DMS79 (cell line): ENCODE measurements around the gene CHAC2.
"Not testable (repeated sequence)": the region's sequence is repeated elsewhere in the genome, so short reads cannot be mapped to it uniquely, and the experiment has no call there.

Experiments
- DNase-seq: peaks from one replicate; lab custom pipeline; 2025; lab: John Stamatoyannopoulos, UW

The CHAC2 gene

DNA sequence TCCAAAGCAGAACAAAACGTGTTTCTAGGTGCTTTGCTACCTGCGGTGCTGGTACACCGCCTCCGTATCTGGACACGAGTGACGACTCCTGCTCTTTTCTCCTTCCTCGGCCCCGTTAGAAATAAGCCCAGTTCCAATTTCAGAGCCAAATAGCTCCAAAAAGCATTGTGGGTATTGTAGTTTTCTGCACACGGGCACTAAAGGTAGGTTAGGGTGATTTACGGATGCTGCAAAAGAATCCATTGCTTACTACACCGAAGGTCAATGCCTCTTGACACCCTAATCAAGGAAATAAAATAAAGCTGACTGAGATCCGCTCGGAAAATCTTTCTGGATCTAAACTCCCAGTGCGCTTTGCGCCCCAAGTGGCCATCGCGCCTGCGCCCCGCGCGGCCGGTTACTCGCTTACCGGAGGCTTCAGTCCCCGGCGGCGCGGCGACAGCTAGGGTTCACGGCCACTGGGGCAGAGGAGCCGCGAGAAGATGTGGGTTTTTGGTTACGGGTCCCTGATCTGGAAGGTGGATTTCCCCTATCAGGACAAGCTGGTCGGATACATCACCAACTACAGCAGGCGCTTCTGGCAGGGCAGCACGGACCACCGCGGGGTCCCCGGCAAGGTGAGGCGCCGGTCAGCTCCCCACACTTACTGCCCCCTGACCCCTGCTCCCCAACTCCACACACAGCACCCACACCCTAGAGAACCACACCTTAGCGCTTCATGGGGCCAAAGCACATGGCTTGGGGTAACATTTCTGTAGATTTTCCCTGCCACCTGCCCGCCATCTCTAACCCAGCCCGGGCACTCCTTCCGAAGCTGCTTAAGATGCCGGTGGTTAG, at the start of gene CHAC2:
Gene CHAC2 (plus strand): TSS at position 400 of the 837 bp plus-strand sequence. CDS start 83 bp downstream, at position 483.
- DNase-seq = peak; percentile 84

DNA sequence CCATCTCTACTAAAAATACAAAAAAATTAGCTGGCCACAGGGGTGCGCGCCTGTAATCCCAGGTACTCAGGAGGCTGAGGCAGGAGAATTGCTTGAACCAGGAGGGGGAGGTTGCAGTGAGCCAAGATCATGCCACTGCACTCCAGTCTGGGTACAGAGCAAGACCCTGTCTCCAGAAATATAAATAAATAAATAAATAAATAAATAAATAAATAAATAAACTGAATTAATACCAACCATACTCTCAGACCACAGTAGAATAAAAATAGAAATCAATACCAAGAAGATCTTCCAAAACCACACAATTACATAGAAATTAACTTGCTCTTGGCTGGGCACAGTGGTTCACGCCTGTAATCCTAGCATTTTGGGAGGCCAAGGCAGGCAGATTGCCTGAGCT, 46.7 kb upstream of the CHAC2 start:
- not testable (repeated sequence) for DNase-seq

DNA sequence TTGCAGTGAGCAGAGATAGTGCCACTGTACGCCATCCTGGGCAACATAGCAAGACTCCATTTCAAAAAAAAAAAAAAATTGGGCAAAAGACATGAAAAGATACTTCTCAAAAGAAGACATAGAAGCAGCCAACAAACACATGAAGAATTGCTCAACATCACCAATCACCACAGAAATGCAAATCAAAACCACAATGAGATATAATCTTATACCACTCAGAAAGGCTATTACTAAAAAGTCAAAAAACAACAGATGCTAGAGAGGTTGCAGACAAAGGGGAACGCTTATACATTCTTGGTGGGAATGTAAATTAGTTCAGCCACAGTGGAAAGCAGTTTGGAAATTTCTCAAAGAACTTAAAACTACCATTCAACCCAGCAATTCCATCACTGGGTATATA, 43.1 kb upstream of the CHAC2 start:
- no peak for DNase-seq

DNA sequence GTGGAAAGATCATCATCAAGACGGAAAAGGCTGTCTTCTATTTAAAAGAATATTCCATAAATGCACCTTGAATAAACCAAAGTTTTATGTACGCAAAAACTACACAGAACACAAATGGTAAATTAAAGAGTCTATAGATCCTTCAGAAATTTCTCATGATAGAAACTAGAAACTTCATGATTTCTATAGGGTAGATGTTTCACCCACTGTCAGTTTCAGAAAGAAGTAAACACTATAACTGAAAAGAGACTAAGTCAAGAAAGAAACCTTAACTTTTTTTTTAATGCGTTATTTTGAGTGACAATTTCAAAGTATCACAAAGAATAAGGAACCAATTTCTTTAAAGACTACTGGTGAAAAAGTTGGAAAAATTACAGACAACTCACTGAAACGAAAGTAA, 41.9 kb upstream of the CHAC2 start:
- DNase-seq = no peak

DNA sequence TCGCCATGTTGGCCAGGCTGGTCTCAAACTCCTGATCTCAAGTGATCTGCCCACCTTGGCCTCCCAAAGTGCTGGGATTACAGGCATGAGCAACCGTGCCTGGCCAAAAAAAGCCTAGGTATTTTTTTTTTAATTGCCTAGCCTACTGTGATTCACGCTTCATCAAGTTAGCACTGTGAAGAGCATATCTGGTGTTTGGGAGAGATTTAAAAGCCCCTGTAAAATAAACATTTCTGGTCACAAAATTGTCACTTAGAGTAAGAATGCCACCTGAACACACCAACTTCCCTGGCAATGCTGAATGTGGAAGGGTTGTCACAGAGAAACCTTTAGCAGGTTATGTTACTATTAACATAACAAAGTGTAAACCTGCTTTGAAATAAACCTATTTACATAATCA, 39.7 kb upstream of the CHAC2 start:
- no peak for DNase-seq

DNA sequence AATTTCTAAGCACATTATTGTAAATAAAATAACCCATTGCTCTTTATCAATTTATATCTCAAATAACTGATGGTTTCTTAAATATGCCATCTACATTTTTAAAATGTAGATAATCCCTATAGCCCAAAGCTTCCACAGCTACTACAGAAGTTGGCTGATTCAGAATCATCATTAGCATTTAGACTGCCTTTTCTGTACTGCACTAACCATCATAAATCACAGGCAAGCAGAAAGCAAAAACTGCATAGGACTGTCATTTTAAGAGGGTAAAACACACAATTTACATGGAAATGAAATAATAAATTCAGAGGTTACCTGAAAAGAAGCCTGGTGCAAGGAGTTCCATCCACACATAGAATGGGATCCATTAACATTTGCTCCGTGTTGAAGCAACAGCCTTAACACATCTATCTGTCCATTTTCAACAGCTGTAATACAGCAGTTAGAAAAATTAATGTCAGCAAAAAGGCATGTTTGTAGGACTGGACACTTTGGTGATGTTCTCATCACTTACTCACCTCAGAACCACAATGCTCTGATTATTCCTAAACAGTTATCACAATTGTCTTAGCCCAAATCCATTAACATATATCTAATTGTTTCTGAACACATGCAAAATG, 38.4 kb upstream of the CHAC2 start:
- no peak for DNase-seq

DNA sequence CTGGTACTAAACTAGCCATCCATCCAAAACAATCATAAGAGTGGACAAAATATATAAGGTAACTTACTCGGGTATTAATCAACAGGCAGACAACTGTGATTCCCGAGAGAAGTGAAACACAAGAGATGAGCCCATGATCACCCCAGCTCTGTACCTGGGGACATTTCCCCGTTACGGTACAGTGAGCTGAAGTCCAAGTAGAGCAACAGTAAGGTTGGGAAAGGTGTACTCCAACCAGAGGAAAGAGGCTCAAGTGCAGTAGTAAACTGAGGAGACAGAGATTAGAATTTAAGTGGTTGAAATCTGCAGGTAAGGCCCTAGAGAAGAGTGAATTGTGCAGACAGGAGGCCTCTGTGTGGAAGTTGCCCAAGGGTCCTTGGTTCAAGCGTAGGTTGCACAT, 30.5 kb upstream of the CHAC2 start:
- DNase-seq = no peak

DNA sequence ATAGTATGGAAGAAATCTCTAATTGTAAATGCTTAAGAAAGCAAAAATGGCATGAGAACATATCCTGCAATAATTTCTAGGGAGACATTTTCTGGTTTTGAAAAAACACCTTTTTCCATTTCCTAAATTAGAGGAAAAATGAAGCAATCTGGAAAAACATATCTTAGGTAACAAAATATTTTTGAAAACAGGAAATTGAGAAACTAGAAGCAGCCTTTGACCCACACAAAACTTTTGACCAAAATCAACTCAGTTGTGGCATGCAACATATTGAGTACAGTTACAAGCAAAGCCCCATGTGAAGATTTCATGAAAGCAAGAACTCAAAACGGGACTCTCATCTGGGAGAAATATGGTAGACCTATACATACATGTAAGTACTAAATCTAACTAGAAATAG, 28.6 kb upstream of the CHAC2 start:
- no peak for DNase-seq

DNA sequence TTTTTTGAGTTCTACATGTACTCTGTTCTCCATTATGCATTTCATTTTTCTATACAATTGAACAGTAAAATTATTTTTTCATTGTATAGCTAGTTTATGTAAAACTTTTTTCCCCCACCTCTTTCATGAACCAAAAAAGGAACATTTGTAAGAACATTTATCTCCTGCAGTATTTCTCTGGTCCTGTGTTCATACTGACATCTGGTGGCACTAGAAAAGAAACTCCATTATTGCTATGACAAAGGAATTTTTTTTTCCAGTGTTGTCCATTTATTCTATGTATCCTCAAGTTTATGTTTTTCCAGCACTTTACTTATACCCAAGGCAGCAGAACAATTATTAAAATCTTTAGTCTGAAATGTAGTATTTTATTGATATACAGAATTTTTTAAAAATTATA, 27.4 kb upstream of the CHAC2 start:
- DNase-seq = no peak

DNA sequence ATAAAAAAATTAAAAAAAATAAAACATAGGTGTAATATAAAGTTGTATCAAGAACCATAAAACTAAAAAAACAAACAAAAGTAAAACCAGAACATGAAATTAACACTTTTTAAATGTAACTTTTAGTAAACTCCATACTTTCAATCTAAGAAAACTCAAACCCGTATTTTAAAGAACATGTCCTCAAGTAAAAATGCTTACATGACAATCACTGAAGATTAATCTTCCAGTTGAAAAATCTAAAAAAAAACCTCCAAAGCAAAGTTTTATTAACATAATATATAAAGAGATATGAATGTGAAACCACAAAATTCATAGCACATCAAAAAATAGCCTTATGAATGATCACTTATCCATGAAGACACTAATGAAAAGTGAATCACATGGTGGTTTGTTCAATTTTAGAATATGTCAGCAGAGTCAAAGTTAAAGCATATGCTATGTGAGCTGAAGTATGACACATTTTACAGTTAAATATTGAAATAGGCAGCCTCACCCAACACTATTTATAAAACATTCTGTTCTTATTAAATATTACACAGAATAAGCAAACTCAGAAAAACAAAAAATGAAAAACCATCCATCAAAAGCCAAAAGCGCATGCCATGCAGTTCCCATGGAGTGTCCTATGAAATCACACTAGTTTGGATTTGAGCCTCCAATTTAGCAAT, 23.1 kb upstream of the CHAC2 start:
- no peak for DNase-seq

DNA sequence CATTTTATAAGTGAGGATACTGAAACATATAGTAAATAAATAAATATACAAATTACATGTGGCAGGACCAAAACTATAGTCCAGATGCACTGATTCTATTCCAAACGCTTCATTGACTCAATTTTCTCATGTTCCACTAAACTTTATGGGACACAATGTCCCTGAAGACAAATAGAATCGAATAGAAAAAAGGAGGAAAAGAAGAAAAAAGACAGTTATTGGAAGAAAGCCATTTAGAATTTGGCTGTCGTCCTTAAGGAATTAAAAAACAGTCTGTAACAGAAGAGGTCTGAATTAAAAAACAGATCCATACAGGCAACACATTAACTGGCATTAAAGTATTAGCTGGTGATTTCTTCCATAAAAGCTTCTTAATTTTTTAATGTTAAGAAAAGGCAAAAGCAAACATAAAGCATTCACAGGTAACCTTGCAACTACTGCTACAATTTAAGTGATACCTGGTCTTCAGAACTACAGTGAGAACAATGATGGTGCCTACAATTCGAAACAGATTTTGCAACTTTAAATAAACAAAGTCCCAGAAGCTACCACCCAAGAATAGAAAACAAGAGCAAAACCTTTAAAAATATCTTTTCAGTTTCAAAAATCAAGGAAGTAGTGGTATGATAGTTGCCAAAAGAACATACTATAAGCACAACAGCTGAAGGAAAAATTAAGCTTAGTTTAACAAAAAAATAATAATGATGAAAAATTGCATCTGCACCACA, 17.4 kb upstream of the CHAC2 start:
- DNase-seq = no peak

DNA sequence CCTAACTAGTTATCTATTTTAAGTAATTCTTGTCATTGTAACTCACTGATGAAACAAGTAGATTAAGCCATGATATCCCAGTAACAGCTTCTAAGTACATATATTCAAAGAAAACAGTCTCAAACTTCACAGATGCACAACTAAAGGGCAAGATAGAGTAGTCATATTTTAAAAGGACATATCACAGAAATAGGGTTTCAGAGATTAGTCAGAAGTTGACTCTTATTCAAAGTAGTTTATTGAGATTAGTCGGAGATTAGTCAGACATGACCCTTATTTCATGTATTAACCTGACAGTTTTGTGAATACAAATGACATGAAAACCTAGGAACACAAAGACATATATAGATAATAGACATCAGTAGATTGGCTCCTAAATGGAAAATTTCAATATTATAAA, 15.9 kb upstream of the CHAC2 start:
- no peak for DNase-seq

DNA sequence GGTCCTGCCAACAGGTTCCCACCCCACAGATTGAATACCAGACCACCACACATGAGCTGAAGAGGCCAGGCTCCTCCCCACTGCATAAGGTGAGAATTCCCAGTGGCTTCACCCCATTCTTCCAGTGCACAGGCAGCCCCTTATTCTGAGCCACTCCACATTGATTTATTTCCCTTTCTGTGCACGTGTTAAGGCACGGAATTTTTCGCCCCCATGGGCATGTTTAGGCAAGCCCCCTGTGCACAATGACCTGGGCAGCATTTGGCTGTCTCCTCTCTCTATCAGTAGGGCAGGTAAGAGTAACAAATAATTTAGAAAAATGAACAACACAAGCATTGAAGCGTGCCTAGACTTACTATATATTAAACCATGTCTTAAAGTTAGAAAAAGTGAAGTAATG, 15.2 kb upstream of the CHAC2 start:
- DNase-seq = no peak

DNA sequence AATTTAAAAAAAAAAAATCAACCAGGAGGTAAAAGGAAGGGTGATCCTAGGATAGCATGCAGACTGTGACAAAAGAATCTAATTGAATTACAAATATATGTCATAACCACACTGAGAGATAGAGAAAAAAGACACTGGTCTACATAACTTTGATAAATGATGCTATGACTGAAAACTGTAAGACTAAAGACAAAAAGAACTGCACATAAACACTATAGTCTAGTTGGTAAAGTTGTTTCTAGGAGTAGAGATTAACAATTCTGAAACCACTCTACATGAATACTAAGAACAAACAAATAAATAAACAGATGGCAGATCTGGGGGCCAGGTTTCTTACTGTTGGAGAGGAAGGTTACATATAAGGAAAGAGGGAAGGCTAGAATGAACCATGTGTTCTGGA, 14.6 kb upstream of the CHAC2 start:
- DNase-seq = no peak

DNA sequence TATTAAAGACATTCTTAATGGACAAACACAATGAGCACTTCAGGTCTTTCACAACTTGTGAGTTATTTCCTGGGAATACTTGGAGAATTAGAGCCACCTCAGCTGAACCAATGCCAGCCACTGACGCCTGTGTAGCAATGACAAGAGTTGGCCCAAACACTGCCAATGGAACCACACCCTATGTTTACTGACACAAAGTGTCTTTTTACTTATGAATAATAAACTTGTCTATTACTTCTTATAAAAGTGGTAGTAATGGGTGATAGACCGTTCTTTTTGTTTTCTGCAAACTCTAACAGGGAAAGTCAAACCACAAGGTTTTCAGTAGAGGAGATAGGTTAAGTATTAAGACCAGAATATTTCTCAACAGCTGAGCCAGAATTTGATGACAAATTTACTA, 12.5 kb upstream of the CHAC2 start:
- no peak for DNase-seq

DNA sequence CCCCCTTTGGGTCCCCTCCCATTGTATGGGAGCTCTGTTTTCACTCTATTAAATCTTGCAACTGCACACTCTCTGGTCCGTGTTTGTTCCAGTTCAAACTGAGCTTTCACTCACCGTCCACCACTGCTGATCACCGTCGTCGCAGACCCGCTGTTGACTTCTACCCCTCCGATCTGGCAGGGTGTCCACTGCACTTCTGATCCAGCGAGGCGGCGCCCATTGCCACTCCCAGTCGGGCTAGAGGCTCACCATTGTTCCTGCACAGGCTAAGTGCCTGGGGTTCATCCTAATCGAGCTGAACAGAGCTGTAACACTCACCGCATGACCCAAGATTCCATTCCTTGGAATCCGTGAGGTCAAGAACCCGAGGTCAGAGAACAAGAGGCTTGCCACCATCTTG, 11.0 kb upstream of the CHAC2 start:
- DNase-seq = no peak

DNA sequence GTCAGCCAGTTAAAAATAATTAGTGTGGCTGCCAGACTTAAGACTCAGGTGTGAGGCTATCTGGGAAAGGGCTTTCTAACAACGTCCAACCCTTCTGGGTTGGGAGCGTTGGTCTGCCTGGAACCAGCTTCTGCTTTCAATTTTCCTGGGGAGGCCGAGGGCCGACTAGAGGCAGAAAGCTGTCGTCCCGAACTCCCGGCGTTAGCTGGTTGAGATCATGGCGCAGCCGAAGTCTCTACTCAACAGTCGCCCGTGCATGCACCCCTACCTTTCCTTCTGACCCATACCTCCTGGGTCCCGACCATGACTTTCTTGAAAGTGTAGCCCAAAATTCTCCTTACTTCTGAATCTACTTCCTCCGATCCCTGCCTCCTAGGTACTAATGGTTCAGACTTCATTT, 10.4 kb upstream of the CHAC2 start:
- DNase-seq = not testable (repeated sequence)

DNA sequence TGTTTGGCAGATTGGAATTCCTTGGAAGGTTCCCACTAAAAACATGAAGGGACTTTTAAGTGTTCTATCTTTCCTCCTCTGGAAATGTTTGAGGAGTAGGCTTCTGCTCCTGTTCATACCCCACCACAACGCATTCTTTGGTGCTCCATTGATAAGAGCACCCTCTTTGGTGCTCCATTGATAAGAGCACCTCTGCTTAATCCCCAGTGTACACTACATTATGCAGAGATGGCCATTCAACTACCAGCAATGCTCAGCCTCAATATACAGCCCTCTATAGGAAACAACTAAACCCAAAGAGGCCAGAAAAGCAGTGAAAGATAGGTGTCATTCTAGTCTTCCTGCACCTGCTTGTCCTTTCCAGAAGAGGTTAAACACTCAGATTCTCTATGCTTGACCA, 1.8 kb upstream of the CHAC2 start:
- DNase-seq = no peak

DNA sequence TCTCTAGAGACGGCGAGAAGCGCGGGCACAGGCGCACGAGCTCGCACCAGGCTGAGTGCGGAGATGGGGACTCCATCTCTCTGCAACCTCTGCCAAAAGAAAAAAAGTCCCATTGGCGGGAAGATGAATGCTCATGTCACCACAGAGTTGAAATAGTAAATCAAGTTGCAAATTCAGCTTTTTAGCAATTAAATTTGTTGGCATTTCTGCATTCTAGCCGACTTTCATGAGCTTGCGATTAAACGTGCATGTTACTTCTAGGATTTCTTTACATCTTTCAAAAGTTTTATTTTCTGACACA, 588 bp downstream of the CHAC2 start:
- peak; percentile 74 for DNase-seq

DNA sequence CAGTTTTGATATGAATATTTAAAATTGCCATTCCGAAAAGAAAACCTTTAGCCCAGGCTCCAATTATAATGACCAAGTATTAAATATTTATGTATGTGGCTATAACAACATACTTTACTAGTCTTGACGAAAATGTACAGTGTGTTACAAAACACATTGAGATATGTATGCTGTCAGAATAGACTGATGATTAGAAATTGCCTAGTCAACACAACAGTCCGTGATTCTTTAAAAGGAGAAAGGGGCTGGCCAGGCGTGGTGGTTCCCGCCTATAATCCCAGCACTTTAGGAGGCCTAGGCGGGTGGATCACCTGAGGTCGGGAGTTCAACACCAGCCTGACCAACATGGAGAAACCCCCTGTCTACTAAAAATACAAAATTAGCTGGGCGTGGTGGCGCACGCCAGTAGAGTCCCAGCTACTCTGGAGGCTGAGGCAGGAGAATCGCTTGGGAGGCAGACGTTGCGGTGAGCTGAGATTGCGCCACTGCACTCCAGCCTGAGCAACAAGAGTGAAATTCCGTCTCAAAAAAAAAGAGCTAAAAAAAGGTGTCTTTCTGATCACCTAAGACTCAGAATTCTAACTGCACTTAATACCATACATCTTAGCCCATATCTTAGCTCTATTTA, 1.8 kb downstream of the CHAC2 start:
- DNase-seq = no peak

DNA sequence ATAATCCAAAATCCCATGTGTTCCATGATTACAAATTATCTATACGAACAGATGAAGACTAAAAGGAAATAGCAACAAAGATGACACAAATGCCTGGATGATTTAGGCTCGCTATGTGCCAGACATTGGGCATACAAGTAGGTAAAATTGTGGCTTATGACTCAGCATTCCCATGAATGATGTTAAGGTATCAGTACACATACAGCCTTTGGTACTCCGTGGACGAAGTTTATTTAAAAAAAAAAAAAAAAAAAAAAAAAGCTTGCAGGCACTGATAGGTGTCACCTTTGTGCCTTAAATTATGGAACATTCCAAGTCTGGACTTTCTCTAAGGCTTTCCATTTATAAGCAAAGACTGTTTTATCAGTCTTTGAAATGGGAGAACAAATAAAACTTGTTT, 2.7 kb downstream of the CHAC2 start:
- DNase-seq = no peak

DNA sequence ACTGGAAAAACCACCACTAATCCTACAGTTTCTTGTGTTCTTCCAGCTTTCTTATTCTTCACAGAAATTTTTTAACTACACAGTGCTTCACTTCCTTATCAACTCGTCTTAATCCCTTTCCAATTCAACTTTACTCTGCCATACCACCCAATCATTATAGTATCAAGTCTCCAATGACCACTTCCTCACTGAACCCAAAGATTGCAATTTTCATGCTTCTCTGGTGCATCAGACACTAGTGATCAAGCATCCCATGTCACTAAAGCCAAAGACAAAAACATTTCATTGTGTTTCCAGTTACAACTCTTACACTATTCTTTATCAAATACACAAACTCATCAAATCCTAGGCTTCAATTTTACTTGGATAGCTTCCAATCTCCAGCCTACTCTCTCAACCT, 9.5 kb downstream of the CHAC2 start:
- no peak for DNase-seq
